HepG2 (cell line): Measurements from ENCODE around the gene B4GALT5. TPM values are rescaled to one million over a fixed set of nuclear protein-coding genes. Genes with fewer than 3 reads are reported as not detected.

Experiments used
- ARID5B ChIP-seq: IDR thresholded peaks from 2 replicates; pipeline ENCODE4 v1.4.0; 2020; ENCODE audit warnings: mild to moderate bottlenecking, missing genetic modification reagents
- FOXC1 ChIP-seq: sonication (generic); formaldehyde crosslinking; IDR thresholded peaks from 2 replicates; pipeline ENCODE4 v1.8.0; 2022; ENCODE audit warnings: mild to moderate bottlenecking, missing genetic modification reagents, borderline replicate concordance
- HIC2 ChIP-seq: sonication (generic); formaldehyde crosslinking; IDR thresholded peaks from 2 replicates; pipeline ENCODE4 v1.9.0; 2022; ENCODE audit warnings: low read depth, missing genetic modification reagents
- NR2F6 ChIP-seq, 2 experiments: IDR thresholded peaks; 2 replicates each; pipeline ENCODE4 v1.6.1; 2016; ENCODE audit warnings: antibody characterized with exemption in 1 of 2, mild to moderate bottlenecking in 1 of 2
- THAP7 ChIP-seq: sonication (generic); formaldehyde crosslinking; IDR thresholded peaks from 2 replicates; pipeline ENCODE4 v1.8.1; 2023; ENCODE audit warnings: mild to moderate bottlenecking, missing genetic modification reagents
- ZNF577 ChIP-seq: sonication (generic); formaldehyde crosslinking; IDR thresholded peaks from 2 replicates; pipeline ENCODE4 v1.4.0; 2020; ENCODE audit warnings: mild to moderate bottlenecking, low read depth, missing genetic modification reagents, borderline replicate concordance
- polyA plus RNA-seq, 8 experiments: library from polyadenylated mRNA; depleted of rRNA in 3 of 8; stranded (reverse) in 7 of 8; unstranded in 1 of 8; fragments of >200 nt; fragmentation: Illumina TruSeq in 4 of 8; extraction: Trizol in 4 of 8; gene quantifications; 2 replicates each; pipeline versions ENCODE4 v1.2.1 to v1.2.3, GENCODE V29; 2011 to 2016; ENCODE audit warnings: low read depth in 4 of 8, missing spikeins in 1 of 8, mixed read lengths in 1 of 8; ENCODE audit not compliant: insufficient read depth in 1 of 8
- total RNA-seq, 5 experiments: library from RNA; depleted of rRNA; stranded (reverse); fragments of >200 nt; fragmentation: Illumina TruSeq; extraction: Trizol; gene quantifications; 2 replicates each; pipeline ENCODE4 v1.2.3, GENCODE V29; 2016; ENCODE audit warnings: low read depth in 1 of 5

B4GALT5 gene
- total and polyA plus RNA-seq, 2 of the 13 experiments (the other 11 are each of a cell fraction or from before 2014, with no cell fraction given): 27.3 to 30.9 TPM

- no peak for TF ChIP-seq ZNF577 (CRISPR knock-in tag)
- TF ChIP-seq HIC2: no peak
- no peak for TF ChIP-seq NR2F6 (IDR thresholded peaks at IDR 0.05)
- no peak for TF ChIP-seq NR2F6 (CRISPR knock-in tag; IDR thresholded peaks at IDR 0.05)
- TF ChIP-seq THAP7: 0 out of 2 replicates have a peak, but pooled peaks have one; percentile 20
- peak; percentile 6; the same call in 1 of the 2 replicates for TF ChIP-seq ARID5B (CRISPR knock-in tag)
- no peak for TF ChIP-seq FOXC1
These were observed 37.1 kb upstream of the B4GALT5 start (continued) for GRCh38 chr20:49750611-49751396.
